Islet precursor cell (in vitro differentiated cells): ENCODE results near the gene LMNA.
"Not testable (repeated sequence)": the region's sequence is repeated elsewhere in the genome, so short reads cannot be mapped to it uniquely, and the experiment has no call there.

Source experiments
- DNase-seq: peaks from one replicate; pipeline ENCODE4 v3.0.0-alpha.2; 2018

LMNA gene

GRCh38 chr1:156122519-156123355 is 8.2 kb downstream of the LMNA start:
- DNase-seq = peak; percentile 91

GRCh38 chr1:156123356-156124196 is 9.1 kb downstream of the LMNA start:
- DNase-seq = peak; percentile 98

- no peak for DNase-seq
Observed at GRCh38 chr1:156124557-156125483, 10.3 kb downstream of the LMNA start.

- not testable (repeated sequence) for DNase-seq
Observed at GRCh38 chr1:156125544-156125943, 11.0 kb downstream of the LMNA start.

GRCh38 chr1:156126043-156126629 is 11.6 kb downstream of the LMNA start:
- peak; percentile 98 for DNase-seq

GRCh38 chr1:156126630-156127534 is 12.4 kb downstream of the LMNA start:
- peak; percentile 78 for DNase-seq

GRCh38 chr1:156128308-156128653 is 13.8 kb downstream of the LMNA start:
- no peak for DNase-seq

- DNase-seq = no peak
Observed at GRCh38 chr1:156128654-156129597, 14.4 kb downstream of the LMNA start.

GRCh38 chr1:156129687-156130577 is 15.4 kb downstream of the LMNA start:
- peak; percentile 99 for DNase-seq

- no peak for DNase-seq
Observed at GRCh38 chr1:156130578-156130942, 16.0 kb downstream of the LMNA start.

- peak; percentile 42 for DNase-seq
Observed at GRCh38 chr1:156134716-156135435, 20.4 kb downstream of the LMNA start.

GRCh38 chr1:156135930-156136871 is 21.7 kb downstream of the LMNA start:
- DNase-seq = no peak

GRCh38 chr1:156136970-156137483 is 22.5 kb downstream of the LMNA start:
- no peak for DNase-seq

- DNase-seq = no peak
Observed at GRCh38 chr1:156138458-156138867, 24.0 kb downstream of the LMNA start.

- peak; percentile 83 for DNase-seq
Observed at GRCh38 chr1:156140879-156141707, 26.6 kb downstream of the LMNA start.
